CMK (cell line): ENCODE results near the gene LHPP.

Source experiments
- DNase-seq: peaks from one replicate; pipeline ENCODE4 v3.0.0-alpha.2; 2010; ENCODE audit warnings: low read depth

LHPP gene

GRCh38 chr10:124557648-124558338 lies 96.2 kb downstream of the LHPP start:
- no peak for DNase-seq

DNA sequence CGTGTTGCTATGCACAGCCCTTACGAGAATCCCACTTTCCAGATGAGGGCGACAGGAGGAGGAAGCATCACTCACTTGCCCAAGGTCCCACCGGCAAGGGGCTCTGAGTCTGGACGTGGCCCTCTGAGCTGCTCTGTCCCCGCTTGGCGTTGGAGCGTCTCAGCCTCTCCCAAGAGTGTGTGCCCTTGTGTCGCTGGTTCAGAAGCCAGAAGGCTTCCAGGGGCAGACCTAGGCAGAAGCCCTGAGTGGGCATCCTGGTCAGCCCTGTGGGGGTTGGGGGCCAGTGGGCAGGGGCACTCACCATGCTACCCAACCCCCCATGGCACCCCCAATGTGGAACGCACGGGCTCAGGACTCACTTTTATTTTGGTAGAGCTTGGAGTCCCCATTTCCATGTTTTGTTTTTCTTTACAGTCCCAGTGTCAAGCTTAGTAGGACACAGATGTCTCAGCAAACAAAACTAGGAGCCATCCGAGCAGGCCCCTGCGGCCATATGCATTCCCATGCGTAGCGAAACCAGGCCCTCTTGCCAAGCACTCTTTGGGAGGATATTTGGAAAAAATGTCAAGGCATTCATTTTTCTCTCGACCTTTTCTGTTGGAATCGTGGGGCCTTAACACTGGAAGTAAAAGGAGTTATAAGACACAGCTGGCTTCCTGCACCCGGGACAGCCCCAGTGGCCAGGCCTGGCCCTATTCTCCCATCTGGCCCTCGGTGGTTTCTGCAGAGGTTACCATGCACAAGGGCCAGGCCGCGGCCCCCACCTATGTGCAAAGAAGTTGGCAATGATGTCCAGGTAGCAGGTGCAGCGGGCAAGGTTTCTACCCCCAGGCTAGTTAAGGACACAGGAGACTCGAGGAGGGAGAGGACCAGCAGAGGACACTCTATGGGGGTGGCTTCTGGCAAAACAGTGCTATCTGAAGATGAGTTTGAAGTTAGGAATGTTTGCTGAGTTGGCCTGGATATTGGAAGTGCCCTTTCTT lies 97.0 kb downstream of the LHPP start:
- DNase-seq, result no peak

- no peak for DNase-seq
These were observed 97.9 kb downstream of the LHPP start for GRCh38 chr10:124559372-124560132.

GRCh38 chr10:124560377-124561105 lies 98.9 kb downstream of the LHPP start:
- DNase-seq, result no peak

GRCh38 chr10:124561206-124561605 lies 99.6 kb downstream of the LHPP start:
- no peak for DNase-seq

DNA sequence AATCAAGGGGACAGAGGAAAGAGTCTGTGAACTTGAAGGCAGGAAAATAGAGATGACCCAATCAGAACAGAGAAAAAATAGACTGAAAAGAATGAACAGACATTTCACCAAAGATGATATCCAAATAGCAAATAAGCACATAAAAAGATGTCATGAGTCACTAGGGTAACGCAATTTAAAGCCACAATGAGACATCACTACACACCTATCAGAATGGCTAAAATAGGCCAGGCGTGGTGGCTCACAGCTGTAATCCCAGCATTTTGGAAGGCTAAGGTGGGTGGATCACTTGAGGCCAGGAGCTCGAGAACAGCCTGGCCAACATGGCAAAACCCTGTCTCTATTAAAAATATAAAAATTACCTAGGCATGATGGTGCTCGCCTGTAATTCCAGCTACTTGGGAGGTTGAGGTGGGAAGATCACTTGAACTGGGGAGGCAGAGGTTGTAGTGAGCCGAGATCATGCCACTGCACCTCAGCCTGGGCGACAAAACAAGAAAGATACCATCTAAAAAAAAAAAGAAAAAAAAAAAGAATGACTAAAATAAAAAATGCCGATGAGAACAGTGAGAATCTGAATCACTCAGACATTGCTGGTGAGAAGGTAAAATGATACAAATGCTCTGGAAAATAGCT lies 100.9 kb downstream of the LHPP start:
- DNase-seq, result no peak

DNA sequence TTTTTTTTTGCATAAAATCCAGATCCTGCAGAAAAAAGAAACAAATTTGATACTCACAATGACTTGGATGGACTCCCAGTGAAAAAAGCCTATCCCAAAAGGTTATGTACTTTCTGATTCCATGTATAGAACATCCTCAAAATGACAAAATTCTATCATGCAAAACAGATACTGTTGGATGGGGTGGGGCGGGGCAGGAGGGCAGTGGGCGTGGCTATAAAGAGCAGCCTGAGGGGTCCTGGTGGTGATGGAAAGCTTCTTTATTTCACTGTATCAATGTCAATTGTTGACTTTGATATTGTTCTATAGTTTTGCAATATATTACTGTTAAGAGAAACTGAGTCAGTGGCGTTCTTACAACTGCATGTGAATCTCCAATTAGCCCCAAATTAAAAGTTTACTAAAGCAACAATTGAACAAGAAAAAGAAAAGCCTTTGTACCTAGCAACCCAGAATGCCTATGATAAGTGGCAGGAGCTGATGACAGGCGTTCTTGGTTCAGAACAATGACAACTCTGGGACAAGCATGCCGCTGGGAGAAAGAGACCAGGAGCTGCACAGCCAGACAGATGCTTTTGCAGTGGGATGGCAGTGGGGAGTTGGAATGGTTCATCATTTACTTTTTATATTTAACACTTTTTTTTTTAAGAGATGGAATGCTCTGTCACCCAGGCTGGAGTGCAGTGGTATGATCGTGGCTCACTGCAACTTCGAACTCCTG lies 101.9 kb downstream of the LHPP start:
- DNase-seq, result no peak

GRCh38 chr10:124564881-124565280 lies 103.3 kb downstream of the LHPP start:
- no peak for DNase-seq

- no peak for DNase-seq
These were observed 104.1 kb downstream of the LHPP start for GRCh38 chr10:124565565-124566221.

- no peak for DNase-seq
These were observed 104.7 kb downstream of the LHPP start for GRCh38 chr10:124566222-124566888.

DNA sequence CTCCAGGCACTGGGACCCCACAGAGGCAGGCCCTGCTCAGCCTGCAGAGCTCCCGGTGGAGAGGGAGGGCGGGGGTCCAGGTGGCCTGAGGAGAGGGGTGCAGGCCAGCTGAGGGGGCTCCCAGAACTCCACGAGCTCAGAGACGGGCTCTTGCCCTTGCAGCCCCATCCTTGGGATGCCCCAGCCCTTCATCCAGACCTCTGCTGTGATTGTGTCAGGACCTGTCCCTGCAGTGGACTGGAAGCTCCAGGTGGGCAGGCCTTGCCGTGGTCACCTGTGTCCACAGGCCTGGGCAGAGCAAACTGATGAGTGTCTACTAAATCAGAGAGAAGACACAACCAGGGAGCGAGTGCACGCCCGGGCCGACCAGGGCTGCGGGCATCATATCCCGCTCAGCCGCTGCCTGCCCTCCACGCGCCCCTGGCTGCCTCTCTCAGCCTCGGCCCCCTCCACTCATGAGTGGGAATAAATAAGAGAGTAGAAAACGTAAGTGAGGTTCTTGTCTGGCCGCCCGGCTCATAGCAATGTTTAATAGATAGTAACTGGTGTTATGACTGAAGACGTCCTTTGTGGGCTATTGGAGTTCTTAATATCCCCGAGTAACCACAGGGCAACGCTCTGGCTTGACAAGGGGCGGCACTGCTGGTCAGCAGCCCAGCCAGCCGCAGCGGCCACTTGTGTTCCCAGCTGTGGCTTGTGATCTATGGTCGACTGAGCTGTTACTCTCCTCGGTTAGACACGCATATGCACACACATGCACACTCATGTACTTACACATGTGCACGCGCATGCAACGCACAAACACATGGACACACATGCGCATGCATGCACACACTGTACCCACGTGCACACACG lies 105.6 kb downstream of the LHPP start:
- no peak for DNase-seq

GRCh38 chr10:124568339-124568738 lies 106.7 kb downstream of the LHPP start:
- no peak for DNase-seq

DNA sequence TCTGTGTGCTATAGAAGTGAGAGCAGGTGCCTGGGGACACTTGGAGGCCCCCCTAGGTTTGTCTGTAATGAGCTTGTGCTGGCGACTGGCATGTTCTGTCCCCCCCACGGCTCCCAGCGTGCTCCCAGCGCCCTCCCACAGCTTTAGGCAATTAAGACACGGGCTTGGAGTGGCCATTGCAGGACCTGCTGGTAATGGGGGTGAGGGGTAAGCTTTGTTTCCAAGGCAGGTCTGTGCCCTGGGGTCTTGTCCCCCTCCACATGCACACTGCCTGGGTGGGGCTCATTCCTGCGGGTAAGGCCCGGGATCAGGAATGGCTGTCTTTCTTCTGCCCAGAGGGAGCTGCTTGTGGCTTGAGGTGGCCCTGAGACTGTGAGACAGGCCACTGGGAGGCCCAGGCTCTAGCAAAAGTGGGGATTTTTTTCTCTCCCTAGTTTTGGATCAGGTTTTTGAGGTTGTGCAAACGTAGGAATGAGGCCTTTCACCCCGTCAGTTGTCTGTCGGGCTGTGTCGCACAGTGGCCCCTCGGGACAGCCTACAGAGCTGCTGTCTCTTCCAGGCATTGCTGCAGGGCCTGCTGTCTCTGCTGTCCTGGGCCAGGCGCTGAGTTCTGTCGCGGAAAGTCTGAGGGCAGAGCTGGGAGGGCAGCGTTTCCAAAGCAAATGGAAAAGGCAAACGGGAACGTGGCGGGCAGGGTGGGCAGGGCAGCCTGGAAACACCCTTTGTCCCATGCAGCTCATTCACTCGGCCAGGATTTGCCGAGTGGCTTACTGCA lies 107.4 kb downstream of the LHPP start:
- DNase-seq, result no peak

DNA sequence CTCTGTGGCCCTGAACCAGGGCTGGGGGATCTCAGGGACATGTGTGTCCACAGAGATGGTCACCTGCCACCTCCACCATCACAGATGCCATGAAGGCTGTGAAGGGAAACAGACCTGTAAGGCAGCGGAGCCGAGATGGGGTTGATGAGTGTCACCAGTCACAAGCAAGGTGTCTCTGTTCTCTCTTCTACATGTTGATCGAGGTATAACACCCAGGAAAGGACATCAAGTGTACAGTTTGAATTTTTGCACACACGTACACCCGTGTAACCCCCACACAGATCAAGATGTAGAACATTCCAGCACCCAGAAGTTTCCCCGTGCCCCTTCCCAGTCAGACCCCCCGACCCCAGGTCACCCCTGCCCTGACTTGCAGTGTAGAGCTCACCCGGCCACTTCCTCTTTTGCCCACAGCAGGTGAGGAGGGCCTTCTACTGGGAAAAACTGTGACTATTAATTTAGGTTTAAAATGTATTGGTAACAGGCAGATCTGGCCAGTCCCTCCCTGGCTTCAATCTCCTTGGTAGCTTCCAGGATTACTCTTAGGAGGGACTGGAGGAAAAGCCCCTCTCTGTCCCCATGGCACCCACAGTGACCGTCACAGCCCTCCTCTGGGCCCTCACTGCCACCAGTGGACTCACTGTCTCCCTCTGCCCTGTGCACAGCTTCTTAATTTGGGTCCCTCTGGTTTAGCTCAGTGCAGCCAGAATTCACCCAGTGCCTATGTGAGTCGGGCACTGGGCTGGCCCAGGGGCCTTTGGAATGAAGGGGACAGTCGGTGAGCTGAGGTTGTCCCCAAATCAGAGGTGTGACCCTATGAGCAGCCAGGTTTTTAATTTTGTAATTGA lies 108.2 kb downstream of the LHPP start:
- DNase-seq, result no peak

- DNase-seq, result no peak
These were observed 109.0 kb downstream of the LHPP start for GRCh38 chr10:124570646-124571045.

GRCh38 chr10:124572751-124573150 lies 111.1 kb downstream of the LHPP start:
- no peak for DNase-seq
